Measurements from ENCODE around the gene CNMD. TPM values are rescaled to one million over a fixed set of nuclear protein-coding genes. Genes with fewer than 3 reads are reported as not detected.

The CNMD gene
- total RNA-seq, 2 experiments from 2014 or later: not detected

DNA sequence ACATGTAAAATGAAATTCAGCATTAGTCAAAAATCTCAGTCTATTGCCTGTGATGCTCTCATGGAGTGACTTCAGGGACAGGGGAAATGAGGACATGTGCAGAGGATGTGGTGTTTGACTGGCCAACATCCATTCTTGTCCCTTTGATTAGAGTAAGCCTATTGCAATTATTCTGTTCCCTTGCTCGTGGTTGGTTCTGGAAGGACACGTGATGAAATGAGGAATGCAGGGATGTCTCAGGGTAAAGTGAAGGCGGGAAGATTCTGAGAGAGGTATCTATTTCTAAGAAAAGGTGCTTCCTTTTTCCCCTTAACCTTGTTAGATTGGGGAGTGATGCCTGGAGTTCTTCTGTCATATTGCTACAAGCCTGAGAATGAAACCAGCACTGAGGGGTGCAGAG is 37.1 kb upstream of the CNMD start:
- Mint-ChIP-seq H3K4me1 (no peaks in the 10 kb centered on the region), H3K9me3 (ENCODE audit: low read depth) (no peaks in the 10 kb centered on the region), H3K4me3 (no peak overlapping the region), H3K27ac (no peak overlapping the region), H3K27me3 (peaks cover 19% of the 10 kb centered on the region), H3K36me3 (ENCODE audit: low read depth) (no peaks in the 10 kb centered on the region)
- POLR2A ChIA-PET: no interaction called here
- ATAC-seq (no peak), DNase-seq (no peak)
- CTCF ChIA-PET: interaction anchor here (1.0 kb wide), 1 partner anchor 32 kb away, joined by 3 read pairs; no protein-coding TSS in a partner anchor
- intact Hi-C loops (cut with DNase I, micrococcal nuclease): no loop called here

DNA sequence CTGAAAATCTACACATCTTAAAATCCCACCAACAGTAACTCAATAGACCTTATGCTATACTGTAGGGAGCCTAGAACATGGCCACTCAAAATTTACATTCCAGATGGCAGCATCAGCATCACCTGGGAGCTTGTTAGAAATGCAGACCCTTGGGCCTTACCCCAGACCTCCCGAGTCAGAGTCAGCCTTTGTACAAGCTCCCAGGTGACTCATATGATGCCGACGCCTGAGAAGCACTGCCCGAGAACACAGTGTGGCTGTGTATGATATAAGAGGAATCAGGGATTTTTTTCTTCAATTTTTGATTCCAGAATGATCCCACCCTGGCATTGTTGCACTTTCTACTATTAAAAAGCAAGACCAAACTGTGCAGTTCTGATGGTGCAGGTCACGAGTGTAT is 35.9 kb upstream of the CNMD start:
- H3K27me3 Mint-ChIP-seq: peaks cover 25% of the 10 kb centered on the region
- no peaks in the 10 kb centered on the region for H3K9me3 Mint-ChIP-seq (ENCODE audit: low read depth)
- ATAC-seq (no peak), DNase-seq (no peak)
- no peaks in the 10 kb centered on the region for H3K4me1 Mint-ChIP-seq
- H3K36me3 Mint-ChIP-seq (ENCODE audit: low read depth): no peaks in the 10 kb centered on the region
- ChIA-PET POLR2A (no interaction called here), CTCF (no interaction called here)
- no peak overlapping the region for H3K4me3 Mint-ChIP-seq
- H3K27ac Mint-ChIP-seq: no peak overlapping the region
- intact Hi-C loops (cut with DNase I, micrococcal nuclease): no loop called here

DNA sequence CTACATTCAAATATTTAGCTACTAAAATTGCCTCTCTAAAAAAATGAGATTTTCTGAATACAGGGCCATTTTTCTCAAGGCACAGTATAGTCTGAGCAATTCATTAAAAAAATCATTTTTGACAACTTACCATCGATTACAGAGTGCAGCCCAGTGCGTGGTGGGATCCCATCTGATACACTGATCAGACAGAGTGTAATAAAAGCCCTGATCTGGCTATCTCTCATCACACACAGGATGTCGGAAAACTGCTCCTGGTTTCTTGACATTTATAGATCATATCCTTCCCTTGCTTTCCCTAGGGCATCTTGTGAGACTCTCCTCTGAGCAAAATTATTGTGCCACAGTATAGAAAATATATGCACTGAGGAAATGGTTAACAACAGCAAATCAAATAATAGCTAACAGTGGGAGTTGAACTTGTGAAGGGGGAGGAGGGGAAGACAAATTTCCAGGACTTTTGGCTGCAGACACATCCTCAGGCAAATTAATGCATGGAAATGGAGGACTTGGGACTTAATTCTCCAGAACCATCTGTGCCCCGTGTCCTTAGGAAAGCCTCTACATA is 28.4 kb upstream of the CNMD start:
- no peaks in the 10 kb centered on the region for H3K36me3 Mint-ChIP-seq (ENCODE audit: low read depth)
- H3K27ac Mint-ChIP-seq: no peak overlapping the region
- CTCF ChIA-PET: no interaction called here
- no peaks in the 10 kb centered on the region for H3K9me3 Mint-ChIP-seq (ENCODE audit: low read depth)
- peaks cover 13% of the 10 kb centered on the region for H3K27me3 Mint-ChIP-seq
- H3K4me3 Mint-ChIP-seq: no peak overlapping the region
- intact Hi-C loops (cut with DNase I, micrococcal nuclease): no loop called here
- ATAC-seq: no peak
- POLR2A ChIA-PET: no interaction called here
- H3K4me1 Mint-ChIP-seq: no peaks in the 10 kb centered on the region
- no peak for DNase-seq

DNA sequence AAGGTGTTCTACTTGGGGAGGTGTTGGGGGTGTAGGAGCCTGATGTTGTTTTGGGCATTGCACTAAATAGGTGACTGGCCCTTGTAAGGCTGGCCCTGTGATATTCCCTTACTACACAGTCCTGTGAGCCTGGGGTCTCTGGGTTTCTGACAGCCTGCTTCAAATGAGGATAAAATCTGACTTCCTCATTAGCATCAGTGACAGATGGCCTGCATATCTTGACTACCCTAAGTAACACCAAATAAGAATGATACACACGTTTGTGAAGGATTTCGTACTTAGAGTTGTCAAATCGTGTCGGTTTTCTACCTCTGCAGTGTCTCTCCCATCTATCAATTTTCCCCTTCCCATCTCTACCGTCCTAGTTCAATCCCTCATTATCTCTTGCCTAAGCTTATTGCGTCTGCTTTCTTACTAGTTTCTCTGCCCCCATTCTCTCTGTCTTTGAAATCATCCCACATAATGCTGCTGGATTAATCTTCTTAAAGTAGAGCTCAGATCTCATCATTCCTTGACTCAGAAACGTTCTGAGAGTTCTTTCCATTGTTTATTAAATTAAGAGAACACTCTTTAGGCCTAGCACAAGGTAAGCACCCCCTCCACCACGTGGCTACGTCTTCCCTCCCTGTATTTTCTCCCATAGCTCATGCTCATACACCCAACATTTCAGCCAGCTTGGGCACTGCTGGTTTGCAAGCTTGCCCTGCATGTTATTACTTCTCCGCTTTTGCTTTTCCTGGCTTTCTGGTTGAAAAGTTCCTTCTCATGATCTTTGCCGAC is 26.2 kb upstream of the CNMD start:
- Mint-ChIP-seq H3K4me3 (no peak overlapping the region), H3K27me3 (peaks cover 9% of the 10 kb centered on the region), H3K36me3 (ENCODE audit: low read depth) (no peaks in the 10 kb centered on the region), H3K4me1 (no peaks in the 10 kb centered on the region), H3K27ac (no peak overlapping the region), H3K9me3 (ENCODE audit: low read depth) (no peaks in the 10 kb centered on the region)
- no peak for DNase-seq
- intact Hi-C loops (cut with DNase I, micrococcal nuclease): no loop called here
- POLR2A ChIA-PET: interaction anchor here (0.6 kb wide), 1 partner anchor 121 kb away, joined by 3 read pairs; no protein-coding TSS in a partner anchor
- no peak for ATAC-seq
- CTCF ChIA-PET: no interaction called here

DNA sequence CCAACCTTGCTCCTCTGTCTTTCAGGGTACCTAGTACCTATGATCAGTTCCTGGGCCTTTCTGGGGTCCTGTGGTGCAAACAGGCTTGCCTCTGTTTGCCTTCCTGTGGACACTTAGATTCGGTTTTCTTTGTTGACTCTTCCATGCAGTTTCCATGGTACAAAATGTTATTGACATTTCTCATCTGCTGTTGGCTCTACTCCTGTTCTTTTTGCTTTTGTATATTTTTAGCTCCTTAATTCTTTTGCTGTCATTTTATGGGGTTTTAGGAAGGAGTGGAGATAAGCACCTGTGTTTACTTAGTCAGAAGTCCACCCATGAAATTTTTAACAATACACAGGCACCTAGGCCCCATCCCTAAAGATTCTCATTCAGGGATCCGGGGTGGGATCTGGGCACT is 20.5 kb upstream of the CNMD start:
- H3K4me1 Mint-ChIP-seq: no peaks in the 10 kb centered on the region
- no peak for ATAC-seq
- no peaks in the 10 kb centered on the region for H3K36me3 Mint-ChIP-seq (ENCODE audit: low read depth)
- H3K27ac Mint-ChIP-seq: no peak overlapping the region
- intact Hi-C loops (cut with DNase I, micrococcal nuclease): no loop called here
- H3K4me3 Mint-ChIP-seq: no peak overlapping the region
- no peaks in the 10 kb centered on the region for H3K9me3 Mint-ChIP-seq (ENCODE audit: low read depth)
- ChIA-PET CTCF (no interaction called here), POLR2A (interaction anchor here (0.7 kb wide), 1 partner anchor 85 kb away, joined by 3 read pairs; no protein-coding TSS in a partner anchor)
- peaks cover 13% of the 10 kb centered on the region for H3K27me3 Mint-ChIP-seq
- no peak for DNase-seq

DNA sequence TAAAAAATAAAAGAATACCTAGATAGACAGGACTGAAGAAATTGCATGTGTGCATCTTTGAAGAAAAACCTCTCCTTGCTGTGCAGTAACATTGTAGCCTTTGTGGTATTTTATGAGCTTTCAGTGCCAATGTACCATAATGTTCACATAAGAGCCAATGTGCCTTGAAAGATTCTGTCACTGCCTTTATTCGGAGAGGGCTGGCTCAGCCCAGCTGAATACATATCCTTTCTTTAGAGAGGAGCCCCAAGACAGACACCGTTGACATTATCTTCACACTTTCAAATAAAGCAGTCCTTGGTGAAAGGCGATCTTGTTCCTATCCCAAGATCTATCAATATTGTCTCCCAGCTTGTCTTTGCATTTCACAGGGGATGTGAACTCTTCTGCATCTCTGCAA is 18.5 kb upstream of the CNMD start:
- ChIA-PET POLR2A (no interaction called here), CTCF (no interaction called here)
- Mint-ChIP-seq H3K36me3 (ENCODE audit: low read depth) (no peaks in the 10 kb centered on the region), H3K4me1 (no peaks in the 10 kb centered on the region), H3K4me3 (no peak overlapping the region), H3K27me3 (peaks cover 13% of the 10 kb centered on the region), H3K9me3 (ENCODE audit: low read depth) (no peaks in the 10 kb centered on the region), H3K27ac (no peak overlapping the region)
- intact Hi-C loops (cut with DNase I, micrococcal nuclease): no loop called here
- ATAC-seq (no peak), DNase-seq (no peak)

DNA sequence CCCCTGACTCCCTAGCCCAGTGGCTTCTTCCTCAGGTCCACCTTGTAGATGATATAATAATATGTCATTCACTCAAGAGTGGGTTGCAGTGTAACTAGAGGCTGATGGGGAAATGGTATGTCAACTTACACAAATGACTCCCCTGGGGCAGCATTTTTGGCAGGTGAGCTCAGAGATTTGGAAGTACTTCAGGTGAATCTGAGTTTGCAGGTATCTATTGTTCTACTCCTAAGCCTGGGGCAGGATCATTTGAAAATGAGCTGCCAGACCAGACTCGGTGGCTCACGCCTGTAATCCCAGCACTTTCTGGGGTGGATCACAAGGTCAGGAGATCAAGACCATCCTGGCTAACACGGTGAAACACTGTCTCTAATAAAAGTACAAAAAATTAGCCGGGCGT is 11.6 kb upstream of the CNMD start:
- Mint-ChIP-seq H3K27me3 (peaks cover 7% of the 10 kb centered on the region), H3K36me3 (ENCODE audit: low read depth) (no peaks in the 10 kb centered on the region), H3K4me3 (no peak overlapping the region), H3K4me1 (no peaks in the 10 kb centered on the region), H3K27ac (no peak overlapping the region), H3K9me3 (ENCODE audit: low read depth) (no peaks in the 10 kb centered on the region)
- no peak for DNase-seq
- intact Hi-C loops (cut with DNase I, micrococcal nuclease): loop anchor here in 1 of 2 experiments (2.0 kb wide), 1 partner anchor 20 kb away; no protein-coding TSS in a partner anchor
- ATAC-seq: no peak
- CTCF ChIA-PET: interaction anchor here (0.8 kb wide), 1 partner anchor 122 kb away, joined by 3 read pairs; no protein-coding TSS in a partner anchor
- POLR2A ChIA-PET: no interaction called here

DNA sequence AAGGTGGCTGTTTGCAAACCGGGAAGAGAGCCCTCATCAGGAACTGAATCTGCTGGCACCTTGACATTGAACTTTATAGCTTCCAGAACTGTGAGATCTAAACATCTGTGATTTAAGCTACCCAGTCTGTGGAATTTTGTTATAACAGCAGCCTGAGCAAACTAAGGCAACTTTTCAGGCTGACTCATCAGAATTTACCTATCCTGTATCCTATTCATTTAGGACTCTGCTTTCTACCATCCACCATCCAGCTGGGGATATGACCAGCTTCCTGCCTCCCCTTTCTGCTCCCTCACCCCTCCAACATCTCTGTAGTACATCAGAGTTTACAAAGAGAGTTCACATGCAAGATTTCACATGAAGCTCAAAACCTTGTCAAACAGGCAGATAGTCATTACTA is 11.1 kb upstream of the CNMD start:
- Mint-ChIP-seq H3K4me3 (no peak overlapping the region), H3K27me3 (peaks cover 8% of the 10 kb centered on the region), H3K9me3 (ENCODE audit: low read depth) (no peaks in the 10 kb centered on the region), H3K27ac (no peak overlapping the region), H3K36me3 (ENCODE audit: low read depth) (no peaks in the 10 kb centered on the region), H3K4me1 (no peaks in the 10 kb centered on the region)
- ChIA-PET CTCF (interaction anchor here (0.8 kb wide), 1 partner anchor 121 kb away, joined by 3 read pairs; no protein-coding TSS in a partner anchor), POLR2A (no interaction called here)
- no peak for ATAC-seq
- DNase-seq: no peak
- intact Hi-C loops (cut with DNase I, micrococcal nuclease): loop anchor here in 1 of 2 experiments (2.0 kb wide), 1 partner anchor 20 kb away; no protein-coding TSS in a partner anchor

DNA sequence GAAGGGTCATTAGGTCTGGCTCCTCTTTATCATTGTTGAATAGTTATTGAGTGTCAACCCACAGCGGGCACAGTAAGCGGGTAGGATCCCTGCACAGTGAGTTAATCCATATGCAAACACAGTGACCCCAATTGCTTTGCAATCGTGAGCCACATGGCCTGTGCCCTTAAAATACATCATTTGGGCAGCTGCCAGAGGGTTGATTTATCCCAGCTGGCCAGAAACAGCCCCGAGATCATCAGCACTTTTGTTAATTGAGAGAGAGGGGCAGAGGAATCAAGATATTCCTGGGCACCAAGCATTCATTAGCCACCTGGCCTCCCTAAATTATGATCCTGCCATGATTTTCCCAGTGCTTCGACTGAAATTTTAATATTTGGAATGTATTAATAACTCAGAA is 9.8 kb upstream of the CNMD start:
- CTCF ChIA-PET: no interaction called here
- Mint-ChIP-seq H3K9me3 (ENCODE audit: low read depth) (no peaks in the 10 kb centered on the region), H3K36me3 (ENCODE audit: low read depth) (no peaks in the 10 kb centered on the region), H3K27ac (no peak overlapping the region), H3K4me1 (no peaks in the 10 kb centered on the region), H3K27me3 (peaks cover 15% of the 10 kb centered on the region), H3K4me3 (no peak overlapping the region)
- ATAC-seq (no peak), DNase-seq (no peak)
- intact Hi-C loops (cut with DNase I, micrococcal nuclease): no loop called here
- POLR2A ChIA-PET: no interaction called here

DNA sequence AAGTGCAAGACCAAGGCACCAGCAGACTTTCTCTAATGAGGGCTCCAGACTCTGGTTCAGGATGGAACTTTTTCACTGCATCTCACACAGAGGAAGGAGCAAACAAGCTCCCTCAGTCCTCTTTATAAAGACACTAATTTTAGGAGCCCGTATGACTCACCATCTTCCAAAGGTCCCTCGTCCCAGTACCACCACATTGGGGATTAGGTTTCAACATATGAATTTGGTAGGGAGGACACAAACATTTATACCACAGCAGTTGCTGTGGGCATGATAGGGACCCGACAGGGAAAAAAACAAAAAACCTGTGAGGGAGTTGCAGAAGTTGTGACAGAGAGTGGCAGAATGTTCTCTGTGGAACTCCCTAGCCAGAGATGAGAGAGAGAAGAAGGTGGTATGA is 6.5 kb upstream of the CNMD start:
- peaks cover 30% of the 10 kb centered on the region for H3K27me3 Mint-ChIP-seq
- no peaks in the 10 kb centered on the region for H3K4me1 Mint-ChIP-seq
- H3K36me3 Mint-ChIP-seq (ENCODE audit: low read depth): no peaks in the 10 kb centered on the region
- H3K9me3 Mint-ChIP-seq (ENCODE audit: low read depth): no peaks in the 10 kb centered on the region
- intact Hi-C loops (cut with DNase I, micrococcal nuclease): no loop called here
- ChIA-PET POLR2A (no interaction called here), CTCF (no interaction called here)
- ATAC-seq: no peak
- H3K27ac Mint-ChIP-seq: no peak overlapping the region
- H3K4me3 Mint-ChIP-seq: no peak overlapping the region
- DNase-seq: no peak

DNA sequence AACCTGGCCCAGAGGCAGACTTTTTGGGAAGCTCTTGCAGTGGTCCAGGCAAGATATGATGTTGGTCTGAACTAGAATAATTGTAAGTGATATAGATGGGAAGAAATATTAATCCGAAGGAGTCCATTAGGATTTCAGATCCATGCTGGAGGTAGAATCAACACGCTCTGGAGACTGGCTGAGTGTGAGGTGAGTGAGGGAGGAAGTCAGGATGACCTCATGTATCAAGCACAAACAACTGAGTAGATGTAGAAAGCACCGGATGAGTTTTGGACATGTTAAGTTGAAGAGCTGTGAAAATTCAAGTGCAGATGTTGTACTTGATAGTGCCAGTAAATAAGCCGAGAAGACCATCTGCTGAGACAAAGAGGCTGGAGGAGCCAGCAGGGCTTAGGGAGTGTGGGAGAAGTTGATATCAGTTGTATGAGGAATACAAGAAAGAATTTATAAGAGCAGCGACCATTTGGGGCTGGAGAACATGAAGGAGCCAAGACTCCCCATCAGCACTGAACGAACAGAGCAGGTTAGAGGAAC is 5.3 kb upstream of the CNMD start:
- Mint-ChIP-seq H3K9me3 (ENCODE audit: low read depth) (no peaks in the 10 kb centered on the region), H3K27me3 (peaks cover 39% of the 10 kb centered on the region), H3K4me1 (no peaks in the 10 kb centered on the region), H3K27ac (no peak overlapping the region), H3K4me3 (no peak overlapping the region), H3K36me3 (ENCODE audit: low read depth) (no peaks in the 10 kb centered on the region)
- DNase-seq (no peak), ATAC-seq (no peak)
- ChIA-PET POLR2A (no interaction called here), CTCF (no interaction called here)
- intact Hi-C loops (cut with DNase I, micrococcal nuclease): loop anchor here in 1 of 2 experiments (5.0 kb wide), 1 partner anchor 102 kb away; the partner anchor contains the start of gene PCDH8

DNA sequence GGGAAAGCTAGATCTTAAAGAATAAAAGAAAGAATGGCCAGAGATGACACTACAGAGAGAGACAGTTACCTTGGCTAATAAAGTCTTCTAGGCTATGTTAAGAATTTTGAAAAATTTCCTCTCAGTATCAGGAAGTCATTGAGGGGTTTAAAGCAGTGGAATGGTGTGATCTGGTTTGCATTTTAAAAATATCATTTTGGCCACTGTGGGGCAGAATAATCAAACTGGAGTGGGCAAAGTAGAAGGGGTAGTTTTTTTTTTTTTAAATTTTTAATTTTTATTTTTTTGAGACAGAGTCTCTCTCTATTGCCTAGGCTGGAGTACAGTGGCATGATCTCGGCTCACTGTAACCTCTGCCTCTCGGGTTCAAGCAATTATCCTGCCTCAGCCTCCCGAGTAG is 4.4 kb upstream of the CNMD start:
- Mint-ChIP-seq H3K4me3 (no peak overlapping the region), H3K27me3 (peaks cover 45% of the 10 kb centered on the region), H3K4me1 (peaks cover 2% of the 10 kb centered on the region), H3K27ac (no peak overlapping the region), H3K9me3 (ENCODE audit: low read depth) (no peaks in the 10 kb centered on the region), H3K36me3 (ENCODE audit: low read depth) (no peaks in the 10 kb centered on the region)
- ChIA-PET POLR2A (no interaction called here), CTCF (no interaction called here)
- intact Hi-C loops (cut with DNase I, micrococcal nuclease): loop anchor here in 1 of 2 experiments (5.0 kb wide), 1 partner anchor 103 kb away; the partner anchor contains the start of gene PCDH8
- DNase-seq: no peak
- no peak for ATAC-seq

Data from activated CD4-positive, alpha-beta T cell treated with anti-CD3 and anti-CD28 coated beads for 36 hours (primary cell).